ENCODE data around the gene PAN3. TPM values are rescaled to one million over a fixed set of nuclear protein-coding genes. Genes with fewer than 3 reads are reported as not detected.

The PAN3 gene
- total RNA-seq, 1 experiment from 2014 or later: 18.5 TPM

GRCh38 chr13:28136916-28137315 is 1.4 kb upstream of the PAN3 start:
- H3K27ac ChIP-seq (ENCODE audit: low read length): peak overlapping the region; percentile 98
- DNase-seq (ENCODE audit: low read depth, low spot score): no peak
- intact Hi-C loops (cut with micrococcal nuclease; ENCODE audit: unreplicated experiment): no loop called here
- ChIA-PET CTCF (no interaction called here), POLR2A (no interaction called here)
- H3K4me1 ChIP-seq (ENCODE audit: control insufficient read depth, insufficient read depth, low read length): peaks cover 8% of the 10 kb centered on the region
- ATAC-seq: no peak
- TF ChIP-seq TCF7L2 (IDR thresholded peaks at IDR 0.05; ENCODE audit: low read depth, low read length) (no peak), POLR2AphosphoS5 (IDR thresholded peaks at IDR 0.05; ENCODE audit: low read depth, low read length) (no peak), SIN3A (IDR thresholded peaks at IDR 0.05; ENCODE audit: borderline replicate concordance, insufficient read depth, low read depth, low read length) (no peak), REST (IDR thresholded peaks at IDR 0.05; ENCODE audit: insufficient read depth in 1 of 2, low read depth in 2 of 2, low read length in 1 of 2) (no peak)
- TF ChIP-seq, protein P1, sequence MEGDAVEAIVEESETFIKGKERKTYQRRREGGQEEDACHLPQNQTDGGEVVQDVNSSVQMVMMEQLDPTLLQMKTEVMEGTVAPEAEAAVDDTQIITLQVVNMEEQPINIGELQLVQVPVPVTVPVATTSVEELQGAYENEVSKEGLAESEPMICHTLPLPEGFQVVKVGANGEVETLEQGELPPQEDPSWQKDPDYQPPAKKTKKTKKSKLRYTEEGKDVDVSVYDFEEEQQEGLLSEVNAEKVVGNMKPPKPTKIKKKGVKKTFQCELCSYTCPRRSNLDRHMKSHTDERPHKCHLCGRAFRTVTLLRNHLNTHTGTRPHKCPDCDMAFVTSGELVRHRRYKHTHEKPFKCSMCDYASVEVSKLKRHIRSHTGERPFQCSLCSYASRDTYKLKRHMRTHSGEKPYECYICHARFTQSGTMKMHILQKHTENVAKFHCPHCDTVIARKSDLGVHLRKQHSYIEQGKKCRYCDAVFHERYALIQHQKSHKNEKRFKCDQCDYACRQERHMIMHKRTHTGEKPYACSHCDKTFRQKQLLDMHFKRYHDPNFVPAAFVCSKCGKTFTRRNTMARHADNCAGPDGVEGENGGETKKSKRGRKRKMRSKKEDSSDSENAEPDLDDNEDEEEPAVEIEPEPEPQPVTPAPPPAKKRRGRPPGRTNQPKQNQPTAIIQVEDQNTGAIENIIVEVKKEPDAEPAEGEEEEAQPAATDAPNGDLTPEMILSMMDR (IDR thresholded peaks at IDR 0.05): no peak
- peak overlapping the region; percentile 72 to 85; a peak in 3 of 4 replicates for H3K4me3 ChIP-seq (ENCODE audit: low read depth in 2 of 2, low read length in 2 of 2)
- no peaks in the 10 kb centered on the region for H3K27me3 ChIP-seq (ENCODE audit: control insufficient read depth, insufficient read depth, low read length)
- in situ Hi-C loops (cut with HindIII; ENCODE audit: low pct_unique_long_range_greater_than_20kb, low sequenced_read_pairs): no loop called here
- BruUV-seq (replicated peaks): no TSS peak
- peaks cover 6% of the 10 kb centered on the region; the same call in 1 of the 2 replicates for H3K36me3 ChIP-seq (ENCODE audit: control insufficient read depth, insufficient read depth, low read length)
- H3K9me3 ChIP-seq (ENCODE audit: control insufficient read depth, insufficient read depth, low read depth, low read length): no peaks in the 10 kb centered on the region

DNA sequence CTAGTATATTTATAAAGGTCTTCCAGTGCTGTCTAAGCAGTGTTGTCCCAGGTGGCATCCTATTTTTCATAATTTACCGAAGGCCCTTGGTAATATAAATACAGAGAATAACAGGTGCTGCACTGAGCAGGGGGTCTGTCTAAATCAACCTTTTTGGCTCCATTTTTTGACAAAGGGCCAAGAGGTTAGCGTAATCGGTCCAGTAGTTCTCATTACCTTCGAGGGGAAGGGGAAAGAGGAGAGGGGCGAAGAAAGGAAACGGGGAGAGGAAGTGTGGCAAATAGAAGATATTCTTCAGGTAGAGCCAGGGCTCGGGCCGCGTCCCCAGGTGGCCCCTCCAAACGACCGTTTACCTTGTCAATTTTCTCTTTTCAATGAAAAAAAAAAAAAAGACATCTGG is 749 bp upstream of the PAN3 start:
- peaks cover 10% of the 10 kb centered on the region for H3K4me1 ChIP-seq (ENCODE audit: control insufficient read depth, insufficient read depth, low read length)
- BruUV-seq (replicated peaks): no TSS peak
- H3K27me3 ChIP-seq (ENCODE audit: control insufficient read depth, insufficient read depth, low read length): no peaks in the 10 kb centered on the region
- DNase-seq (ENCODE audit: low read depth, low spot score) (no peak), ATAC-seq (no peak)
- TF ChIP-seq REST (IDR thresholded peaks at IDR 0.05; ENCODE audit: insufficient read depth in 1 of 2, low read depth in 2 of 2, low read length in 1 of 2): no peak
- no peak for TF ChIP-seq TCF7L2 (IDR thresholded peaks at IDR 0.05; ENCODE audit: low read depth, low read length)
- TF ChIP-seq, protein P1 (IDR thresholded peaks at IDR 0.05): no peak
- TF ChIP-seq POLR2AphosphoS5 (IDR thresholded peaks at IDR 0.05; ENCODE audit: low read depth, low read length): no peak
- no peak for TF ChIP-seq SIN3A (IDR thresholded peaks at IDR 0.05; ENCODE audit: borderline replicate concordance, insufficient read depth, low read depth, low read length)
- ChIA-PET CTCF (interaction anchor here (0.7 kb wide), 1 partner anchor 25 kb away, joined by 6 read pairs; no protein-coding TSS in a partner anchor), POLR2A (interaction anchor here (0.7 kb wide), 1 partner anchor 67 kb away, joined by 5 read pairs; no protein-coding TSS in a partner anchor)
- peak overlapping the region; percentile 98 for H3K27ac ChIP-seq (ENCODE audit: low read length)
- H3K4me3 ChIP-seq (ENCODE audit: low read depth in 2 of 2, low read length in 2 of 2): peak overlapping the region; percentile 72 to 85
- in situ Hi-C loops (cut with HindIII; ENCODE audit: low pct_unique_long_range_greater_than_20kb, low sequenced_read_pairs): no loop called here
- H3K9me3 ChIP-seq (ENCODE audit: control insufficient read depth, insufficient read depth, low read depth, low read length): no peaks in the 10 kb centered on the region
- peaks cover 6% of the 10 kb centered on the region; the same call in 1 of the 2 replicates for H3K36me3 ChIP-seq (ENCODE audit: control insufficient read depth, insufficient read depth, low read length)
- intact Hi-C loops (cut with micrococcal nuclease; ENCODE audit: unreplicated experiment): no loop called here

All from Panc1 (cell line).